SW480 (cell line): ENCODE data around the gene GMPPA.

Source experiments
- DNase-seq: peaks from one replicate; pipeline ENCODE4 v3.0.0-alpha.2; 2016; ENCODE audit warnings: low spot score

GMPPA gene

DNA sequence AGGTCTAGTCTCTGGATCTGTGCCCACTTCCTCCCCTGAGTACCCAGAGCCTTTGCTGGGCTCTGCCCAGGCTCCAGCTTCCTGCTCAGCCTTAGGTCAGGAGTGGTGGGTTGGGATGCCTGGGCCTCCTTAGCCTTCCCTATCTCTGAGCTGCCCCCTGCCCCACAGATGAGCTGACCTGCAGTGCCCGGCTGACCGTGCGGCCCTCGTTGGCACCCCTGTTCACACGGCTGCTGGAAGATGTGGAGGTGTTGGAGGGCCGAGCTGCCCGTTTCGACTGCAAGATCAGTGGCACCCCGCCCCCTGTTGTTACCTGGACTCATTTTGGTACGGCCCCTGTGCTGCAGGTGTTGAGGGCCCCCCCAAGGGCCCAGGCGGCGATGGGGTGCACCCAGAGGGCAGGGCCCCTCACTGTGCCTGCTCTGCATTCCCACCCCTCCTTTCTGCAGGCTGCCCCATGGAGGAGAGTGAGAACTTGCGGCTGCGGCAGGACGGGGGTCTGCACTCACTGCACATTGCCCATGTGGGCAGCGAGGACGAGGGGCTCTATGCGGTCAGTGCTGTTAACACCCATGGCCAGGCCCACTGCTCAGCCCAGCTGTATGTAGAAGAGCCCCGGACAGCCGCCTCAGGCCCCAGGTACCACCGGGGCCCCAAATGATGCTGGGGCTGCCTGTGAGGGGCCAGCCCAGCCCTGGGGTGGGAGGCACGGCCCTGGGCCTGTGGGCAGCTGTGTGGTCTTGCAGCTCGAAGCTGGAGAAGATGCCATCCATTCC is 30.1 kb upstream of the GMPPA start:
- no peak for DNase-seq

DNA sequence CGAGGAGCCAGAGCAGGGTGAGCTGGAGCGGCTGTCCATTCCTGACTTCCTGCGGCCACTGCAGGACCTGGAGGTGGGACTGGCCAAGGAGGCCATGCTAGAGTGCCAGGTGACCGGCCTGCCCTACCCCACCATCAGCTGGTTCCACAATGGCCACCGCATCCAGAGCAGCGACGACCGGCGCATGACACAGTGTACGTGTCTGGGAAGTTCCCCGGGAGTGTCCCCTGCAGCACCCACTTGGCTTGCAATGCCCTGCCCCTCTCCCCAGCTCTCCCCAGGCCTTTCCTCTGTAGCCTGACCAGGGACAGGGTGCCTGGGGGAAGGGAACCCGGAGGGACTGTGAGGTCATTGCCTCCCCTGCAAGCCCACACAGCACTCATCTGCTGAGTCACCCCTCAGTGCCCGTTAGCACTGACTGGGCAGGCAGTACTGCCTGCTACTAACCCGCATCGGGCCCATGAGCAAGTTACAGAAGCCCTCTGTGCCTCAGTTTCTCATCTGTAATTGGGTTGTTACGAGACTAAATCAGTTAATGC is 29.4 kb upstream of the GMPPA start:
- DNase-seq: peak; percentile 52

GRCh38 chr2:219470429-219470828 is 28.3 kb upstream of the GMPPA start:
- no peak for DNase-seq

- DNase-seq: no peak
Measured at GRCh38 chr2:219471476-219472371, 27.0 kb upstream of the GMPPA start.

GRCh38 chr2:219472629-219473187 is 26.0 kb upstream of the GMPPA start:
- no peak for DNase-seq

GRCh38 chr2:219473511-219473910 is 25.2 kb upstream of the GMPPA start:
- DNase-seq: no peak

DNA sequence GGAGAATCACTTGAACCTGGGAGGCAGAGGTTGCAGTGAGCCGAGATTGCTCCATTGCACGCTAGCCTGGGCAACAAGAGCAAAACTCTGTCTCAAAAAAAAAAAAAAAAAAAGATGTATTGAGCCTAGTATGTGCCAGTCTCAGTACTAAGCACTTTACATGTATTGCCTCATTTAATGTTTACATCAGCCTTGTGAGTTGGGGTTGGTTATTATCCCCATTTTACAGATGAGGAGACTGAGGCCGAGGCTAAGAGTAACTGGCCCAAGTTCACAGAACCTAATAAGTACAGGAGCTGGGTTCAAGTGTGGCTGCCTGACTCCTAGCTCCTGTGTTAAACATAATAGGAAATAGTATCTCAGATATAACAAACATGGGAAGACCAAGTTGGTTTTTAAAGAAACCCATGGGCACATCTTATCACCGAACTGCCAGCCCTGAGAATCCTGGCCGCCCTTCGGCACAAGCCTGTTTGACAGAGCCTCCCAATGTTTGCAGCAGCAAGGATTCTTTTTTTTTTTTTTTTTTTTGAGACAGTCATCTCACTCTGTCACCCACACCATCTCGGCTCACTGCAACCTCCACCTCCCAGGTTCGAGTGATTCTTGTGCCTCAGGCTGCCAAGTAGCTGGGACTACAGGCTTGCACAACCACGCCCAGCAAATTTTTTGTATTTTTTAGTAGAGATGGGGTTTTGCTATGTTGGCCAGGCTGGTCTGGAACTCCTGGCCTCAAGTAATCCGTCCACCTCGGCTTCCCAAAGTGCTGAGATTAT is 24.2 kb upstream of the GMPPA start:
- no peak for DNase-seq

- no peak for DNase-seq
Measured at GRCh38 chr2:219475278-219475677, 23.4 kb upstream of the GMPPA start.

- peak; percentile 52 for DNase-seq
Measured at GRCh38 chr2:219475697-219476651, 22.7 kb upstream of the GMPPA start.

GRCh38 chr2:219476652-219477151 is 22.0 kb upstream of the GMPPA start:
- no peak for DNase-seq

GRCh38 chr2:219477179-219477578 is 21.5 kb upstream of the GMPPA start:
- DNase-seq: no peak

DNA sequence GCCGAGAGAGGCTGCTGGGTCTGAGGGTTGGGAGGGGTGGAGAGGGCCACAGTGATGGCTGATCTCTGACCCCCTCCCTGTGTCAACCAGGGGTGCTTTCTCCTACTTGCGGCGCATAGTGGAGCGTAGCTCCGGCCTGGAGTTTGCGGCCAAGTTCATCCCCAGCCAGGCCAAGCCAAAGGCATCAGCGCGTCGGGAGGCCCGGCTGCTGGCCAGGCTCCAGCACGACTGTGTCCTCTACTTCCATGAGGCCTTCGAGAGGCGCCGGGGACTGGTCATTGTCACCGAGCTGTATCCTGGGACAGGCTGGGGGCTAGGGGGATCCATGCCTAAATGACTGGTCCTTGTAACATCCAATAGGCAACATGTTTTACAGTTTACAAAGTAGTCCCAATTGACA is 20.9 kb upstream of the GMPPA start:
- DNase-seq: no peak

- no peak for DNase-seq
Measured at GRCh38 chr2:219478916-219479315, 19.8 kb upstream of the GMPPA start.

DNA sequence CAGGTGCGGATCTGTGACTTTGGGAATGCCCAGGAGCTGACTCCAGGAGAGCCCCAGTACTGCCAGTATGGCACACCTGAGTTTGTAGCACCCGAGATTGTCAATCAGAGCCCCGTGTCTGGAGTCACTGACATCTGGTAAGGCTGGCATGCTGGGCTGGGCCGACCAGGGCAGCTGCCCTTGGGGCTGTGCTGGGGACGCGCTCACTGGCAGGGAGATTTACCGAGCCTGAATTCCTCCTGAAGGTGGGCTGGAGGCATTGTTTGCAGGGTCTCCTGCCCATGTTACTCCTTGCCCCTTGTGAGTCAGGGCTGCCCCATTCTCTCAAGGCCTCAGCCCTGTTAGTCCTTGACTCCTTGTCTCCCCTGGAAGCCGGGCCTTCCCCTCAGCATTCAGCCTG is 18.7 kb upstream of the GMPPA start:
- DNase-seq: no peak

DNA sequence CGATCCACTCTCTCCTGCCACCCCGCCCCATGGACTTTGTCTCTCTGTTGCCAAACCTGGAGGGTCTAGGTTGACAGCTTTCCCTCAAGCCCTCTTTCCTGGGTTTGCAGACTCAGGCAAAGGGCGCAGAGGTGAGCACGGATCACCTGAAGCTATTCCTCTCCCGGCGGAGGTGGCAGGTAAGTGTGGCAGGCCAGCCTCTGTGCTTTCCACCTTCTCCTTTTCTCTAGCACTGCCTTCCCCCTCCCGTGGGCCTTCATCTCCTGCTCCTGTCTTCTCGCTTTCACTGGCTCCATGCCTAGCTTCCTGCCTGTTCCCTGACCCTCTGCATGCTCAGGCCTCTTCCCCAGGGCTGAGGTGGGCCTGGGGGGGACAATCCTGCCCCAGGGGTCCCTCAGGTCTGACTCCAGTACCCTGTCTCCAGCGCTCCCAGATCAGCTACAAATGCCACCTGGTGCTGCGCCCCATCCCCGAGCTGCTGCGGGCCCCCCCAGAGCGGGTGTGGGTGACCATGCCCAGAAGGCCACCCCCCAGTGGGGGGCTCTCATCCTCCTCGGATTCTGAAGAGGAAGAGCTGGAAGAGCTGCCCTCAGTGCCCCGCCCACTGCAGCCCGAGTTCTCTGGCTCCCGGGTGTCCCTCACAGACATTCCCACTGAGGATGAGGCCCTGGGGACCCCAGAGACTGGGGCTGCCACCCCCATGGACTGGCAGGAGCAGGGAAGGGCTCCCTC is 15.9 kb upstream of the GMPPA start:
- no peak for DNase-seq

DNA sequence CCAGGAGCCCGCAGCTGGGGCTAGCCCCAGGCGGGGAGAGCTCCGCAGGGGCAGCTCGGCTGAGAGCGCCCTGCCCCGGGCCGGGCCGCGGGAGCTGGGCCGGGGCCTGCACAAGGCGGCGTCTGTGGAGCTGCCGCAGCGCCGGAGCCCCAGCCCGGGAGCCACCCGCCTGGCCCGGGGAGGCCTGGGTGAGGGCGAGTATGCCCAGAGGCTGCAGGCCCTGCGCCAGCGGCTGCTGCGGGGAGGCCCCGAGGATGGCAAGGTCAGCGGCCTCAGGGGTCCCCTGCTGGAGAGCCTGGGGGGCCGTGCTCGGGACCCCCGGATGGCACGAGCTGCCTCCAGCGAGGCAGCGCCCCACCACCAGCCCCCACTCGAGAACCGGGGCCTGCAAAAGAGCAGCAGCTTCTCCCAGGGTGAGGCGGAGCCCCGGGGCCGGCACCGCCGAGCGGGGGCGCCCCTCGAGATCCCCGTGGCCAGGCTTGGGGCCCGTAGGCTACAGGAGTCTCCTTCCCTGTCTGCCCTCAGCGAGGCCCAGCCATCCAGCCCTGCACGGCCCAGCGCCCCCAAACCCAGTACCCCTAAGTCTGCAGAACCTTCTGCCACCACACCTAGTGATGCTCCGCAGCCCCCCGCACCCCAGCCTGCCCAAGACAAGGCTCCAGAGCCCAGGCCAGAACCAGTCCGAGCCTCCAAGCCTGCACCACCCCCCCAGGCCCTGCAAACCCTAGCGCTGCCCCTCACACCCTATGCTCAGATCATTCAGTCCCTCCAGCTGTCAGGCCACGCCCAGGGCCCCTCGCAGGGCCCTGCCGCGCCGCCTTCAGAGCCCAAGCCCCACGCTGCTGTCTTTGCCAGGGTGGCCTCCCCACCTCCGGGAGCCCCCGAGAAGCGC is 15.0 kb upstream of the GMPPA start:
- no peak for DNase-seq

- no peak for DNase-seq
Measured at GRCh38 chr2:219484343-219485200, 14.1 kb upstream of the GMPPA start.

- DNase-seq: no peak
Measured at GRCh38 chr2:219485201-219485580, 13.5 kb upstream of the GMPPA start.
